Endothelial cell of umbilical vein (primary cell): ENCODE results near the gene CABLES1. TPM values are rescaled to one million over a fixed set of nuclear protein-coding genes. Genes with fewer than 3 reads are reported as not detected.

Experiments used
- BruUV-seq: library from RNA; stranded (reverse); fragments of 400-500 nt; replicated peaks from 2 replicates; lab custom pipeline; 2021; lab: Mats Ljungman, UMichigan
- CTCF ChIA-PET: fragments of 300-600, 350-600 bp; sonication (Branson Sonifier 250); formaldehyde crosslinking; loops from one replicate; lab custom pipeline; 2021; ENCODE audit warnings: antibody characterized with exemption, inconsistent platforms; lab: Charles Lee
- POLR2A ChIA-PET: fragments of 300-600, 350-600 bp; sonication (Branson Sonifier 250); formaldehyde crosslinking; loops from one replicate; lab custom pipeline; 2021; ENCODE audit warnings: antibody characterized with exemption, inconsistent platforms; lab: Charles Lee
- DNase-seq: peaks from one replicate; pipeline ENCODE4 v3.0.0-alpha.2; 2011; ENCODE audit warnings: low read depth, low spot score
- FAIRE-seq: peaks from 2 replicates; lab custom pipeline; 2011; peaks lifted over from hg19 to GRCh38; lab: Jason Lieb, UNC
- H2AFZ ChIP-seq: 2 replicates; pipeline ENCODE4 v1.6.0; 2012; ENCODE audit warnings: low read depth, low read length, control low read depth, inconsistent platforms
- H3K27ac ChIP-seq: 2 replicates; pipeline ENCODE4 v1.5.1; 2011; ENCODE audit warnings: low read depth, mild to moderate bottlenecking, control low read depth, low read length, moderate library complexity; ENCODE audit not compliant: insufficient read depth
- H3K27me3 ChIP-seq, 2 experiments: 2 replicates each; pipeline versions ENCODE4 v1.6.0 to v1.6.1; 2011; ENCODE audit warnings: low read length in 2 of 2, mixed read lengths in 1 of 2; ENCODE audit not compliant: control insufficient read depth in 2 of 2, insufficient read depth in 2 of 2
- H3K36me3 ChIP-seq, 2 experiments: 2 replicates in 1 of 2; 3 replicates in 1 of 2; pipeline ENCODE4 v1.5.1; 2011; ENCODE audit warnings: low read length in 2 of 2, mild to moderate bottlenecking in 1 of 2, moderate library complexity in 1 of 2; ENCODE audit not compliant: control insufficient read depth in 2 of 2, insufficient read depth in 2 of 2; ENCODE audit errors: extremely low read depth in 1 of 2
- H3K4me1 ChIP-seq: 3 replicates; pipeline ENCODE4 v1.5.1; 2011; ENCODE audit warnings: mild to moderate bottlenecking, low read length; ENCODE audit not compliant: control insufficient read depth, insufficient read depth; ENCODE audit errors: extremely low read depth
- H3K4me2 ChIP-seq: 2 replicates; pipeline ENCODE4 v1.6.1; 2011; ENCODE audit warnings: low read length, control low read depth, mixed read lengths; ENCODE audit not compliant: insufficient read depth
- H3K4me3 ChIP-seq, 3 experiments: fragments of 200-600 bp in 1 of 3; sonication (generic), shearing (Covaris generic) in 1 of 3; replicated peaks in 1 of 3; 2 replicates each; pipeline ENCODE4 v1.5.1; 2011 to 2016; ENCODE audit warnings: control low read depth in 3 of 3, low read length in 3 of 3, mild to moderate bottlenecking in 2 of 3, inconsistent platforms in 1 of 3, low read depth in 1 of 3, moderate library complexity in 1 of 3; ENCODE audit not compliant: insufficient read depth in 1 of 3
- H3K79me2 ChIP-seq: 2 replicates; pipeline ENCODE4 v1.6.0; 2012; ENCODE audit warnings: low read length, inconsistent platforms; ENCODE audit not compliant: control insufficient read depth, insufficient read depth
- H3K9ac ChIP-seq: replicated peaks from 2 replicates; pipeline ENCODE3; 2011; ENCODE audit warnings: low read length, control low read depth; ENCODE audit not compliant: insufficient read depth; ENCODE audit errors: extremely low read depth
- H3K9me1 ChIP-seq: replicated peaks from 3 replicates; pipeline ENCODE4 v1.6.0; 2011; ENCODE audit warnings: mild to moderate bottlenecking, low read length; ENCODE audit not compliant: control insufficient read depth, insufficient read depth; ENCODE audit errors: extremely low read depth
- H3K9me3 ChIP-seq: replicated peaks from 2 replicates; pipeline ENCODE4 v1.5.1; 2012; ENCODE audit warnings: low read length, inconsistent platforms; ENCODE audit not compliant: control insufficient read depth, insufficient read depth
- H4K20me1 ChIP-seq: replicated peaks from 2 replicates; pipeline ENCODE3; 2011; ENCODE audit warnings: mild to moderate bottlenecking, low read length; ENCODE audit not compliant: control insufficient read depth, insufficient read depth; ENCODE audit errors: extremely low read depth
- EZH2 ChIP-seq: IDR thresholded peaks from 2 replicates; pipeline ENCODE4 v1.6.1; 2012; ENCODE audit warnings: borderline replicate concordance, low read depth, mild to moderate bottlenecking, moderate library complexity, low read length, inconsistent platforms; ENCODE audit not compliant: severe bottlenecking
- FOS ChIP-seq: IDR thresholded peaks from 2 replicates; pipeline ENCODE4 v1.6.1; 2011; ENCODE audit warnings: mild to moderate bottlenecking, low read length, moderate library complexity, borderline replicate concordance; ENCODE audit not compliant: insufficient read depth
- GATA2 ChIP-seq: IDR thresholded peaks from 2 replicates; pipeline ENCODE4 v1.7.0; 2011; ENCODE audit warnings: low read depth, mild to moderate bottlenecking, moderate library complexity, mixed read lengths, low read length; ENCODE audit not compliant: insufficient read length, insufficient read depth
- JUN ChIP-seq: IDR thresholded peaks from 2 replicates; pipeline ENCODE4 v1.6.1; 2011; ENCODE audit warnings: borderline replicate concordance, low read depth; ENCODE audit not compliant: insufficient read length, insufficient read depth
- MYC ChIP-seq: IDR thresholded peaks from one replicate; pipeline ENCODE4 v1.6.1; 2011; ENCODE audit warnings: mild to moderate bottlenecking, low read depth, low read length
- POLR2A ChIP-seq: IDR thresholded peaks from 2 replicates; pipeline ENCODE4 v1.6.1; 2012; ENCODE audit warnings: low read depth, mild to moderate bottlenecking, control low read depth, low read length
- POLR2AphosphoS5 ChIP-seq: IDR thresholded peaks from 2 replicates; pipeline ENCODE4 v1.6.1; 2012; ENCODE audit warnings: low read depth, mild to moderate bottlenecking, control low read depth, low read length, moderate library complexity; ENCODE audit not compliant: insufficient read depth
- dilution Hi-C: fragments of 300-500 bp; cut with MboI; formaldehyde crosslinking; loops from one replicate; pipeline ENCODE4 v1.15.0; 2019; ENCODE audit warnings: low sequenced_read_pairs; ENCODE audit not compliant: extremely low pct_ligation_motif_present
- intact Hi-C: fragments of 100-400 bp; cut with micrococcal nuclease; formaldehyde crosslinking; loops from one replicate; pipeline ENCODE4 v1.10.0; 2022
- polyA plus RNA-seq, 4 experiments: library from polyadenylated mRNA; depleted of rRNA in 3 of 4; stranded (reverse) in 3 of 4; unstranded in 1 of 4; fragments of >200 nt; gene quantifications; 2 replicates each; pipeline versions ENCODE4 v1.2.1 to v1.2.3, GENCODE V29; 2011 to 2012; ENCODE audit warnings: missing spikeins in 1 of 4
- total RNA-seq: library from RNA; stranded (reverse); gene quantifications from 2 replicates; pipeline ENCODE4 v1.2.3, GENCODE V29; 2021
- TF ChIP-seq, protein P1 (sequence below), 2 donors: IDR thresholded peaks; 1 replicate in 1 of 2; 2 replicates in 1 of 2; pipeline ENCODE4 v1.5.1; 2011; ENCODE audit warnings: low read length in 2 of 2, mild to moderate bottlenecking in 2 of 2, moderate library complexity in 2 of 2, control low read depth in 1 of 2, inconsistent platforms in 1 of 2, low read depth in 1 of 2; ENCODE audit not compliant: insufficient read depth in 1 of 2; ENCODE audit errors: extremely low read depth in 1 of 2
- TF ChIP-seq, protein P2 (sequence below): IDR thresholded peaks from 2 replicates; pipeline ENCODE4 v1.6.1; 2011; ENCODE audit not compliant: insufficient read depth, insufficient read length

CABLES1 gene
- total and polyA plus RNA-seq, 2 donors (not counting 3 experiments of a cell fraction or from before 2014, with no cell fraction given) = 40.2 to 71.1 TPM

GRCh38 chr18:23144640-23145039 is 9.4 kb downstream of the CABLES1 start:
- POLR2A ChIA-PET = no interaction called here

More at GRCh38 chr18:23144640-23145039, 9.4 kb downstream of the CABLES1 start:
- no peaks in the 10 kb centered on the region for H3K9me3 ChIP-seq
- intact Hi-C loops (no loop called here), dilution Hi-C loops (no loop called here)
- no peak overlapping the region for H3K4me2 ChIP-seq
- no peaks in the 10 kb centered on the region for H4K20me1 ChIP-seq
- no peak overlapping the region for H3K9ac ChIP-seq
- FAIRE-seq (no peak), DNase-seq (no peak)
- no peak overlapping the region for H3K4me3 ChIP-seq
- BruUV-seq = no TSS peak
- no peaks in the 10 kb centered on the region for H3K27me3 ChIP-seq
- H3K27ac ChIP-seq = no peak overlapping the region
- CTCF ChIA-PET = interaction anchor here (1.4 to 2.5 kb wide), 3 partner anchors 11 to 267 kb away, joined by 4 to 6 read pairs (median 5); no protein-coding TSS in a partner anchor
- no peaks in the 10 kb centered on the region for H3K9me1 ChIP-seq
- H3K36me3 ChIP-seq = peaks cover 2 to 3% of the 10 kb centered on the region in 2 experiments
- peaks cover 27% of the 10 kb centered on the region for H3K4me1 ChIP-seq
- H3K79me2 ChIP-seq = peaks cover 75% of the 10 kb centered on the region
- no peak overlapping the region for H2AFZ ChIP-seq
- TF ChIP-seq JUN (no peak), EZH2 (no peak), POLR2AphosphoS5 (no peak), GATA2 (no peak), FOS (no peak), POLR2A (no peak), MYC (no peak)
- TF ChIP-seq, protein P1, sequence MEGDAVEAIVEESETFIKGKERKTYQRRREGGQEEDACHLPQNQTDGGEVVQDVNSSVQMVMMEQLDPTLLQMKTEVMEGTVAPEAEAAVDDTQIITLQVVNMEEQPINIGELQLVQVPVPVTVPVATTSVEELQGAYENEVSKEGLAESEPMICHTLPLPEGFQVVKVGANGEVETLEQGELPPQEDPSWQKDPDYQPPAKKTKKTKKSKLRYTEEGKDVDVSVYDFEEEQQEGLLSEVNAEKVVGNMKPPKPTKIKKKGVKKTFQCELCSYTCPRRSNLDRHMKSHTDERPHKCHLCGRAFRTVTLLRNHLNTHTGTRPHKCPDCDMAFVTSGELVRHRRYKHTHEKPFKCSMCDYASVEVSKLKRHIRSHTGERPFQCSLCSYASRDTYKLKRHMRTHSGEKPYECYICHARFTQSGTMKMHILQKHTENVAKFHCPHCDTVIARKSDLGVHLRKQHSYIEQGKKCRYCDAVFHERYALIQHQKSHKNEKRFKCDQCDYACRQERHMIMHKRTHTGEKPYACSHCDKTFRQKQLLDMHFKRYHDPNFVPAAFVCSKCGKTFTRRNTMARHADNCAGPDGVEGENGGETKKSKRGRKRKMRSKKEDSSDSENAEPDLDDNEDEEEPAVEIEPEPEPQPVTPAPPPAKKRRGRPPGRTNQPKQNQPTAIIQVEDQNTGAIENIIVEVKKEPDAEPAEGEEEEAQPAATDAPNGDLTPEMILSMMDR (IDR thresholded peaks at IDR 0.05; ENCODE audit: extremely low read depth in 1 of 2, insufficient read depth in 1 of 2, low read depth in 1 of 2, low read length in 2 of 2) = no peak
- TF ChIP-seq, protein P2, sequence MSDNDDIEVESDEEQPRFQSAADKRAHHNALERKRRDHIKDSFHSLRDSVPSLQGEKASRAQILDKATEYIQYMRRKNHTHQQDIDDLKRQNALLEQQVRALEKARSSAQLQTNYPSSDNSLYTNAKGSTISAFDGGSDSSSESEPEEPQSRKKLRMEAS = no peak
